ENCODE measurements around the gene MINDY4.
"Not testable (repeated sequence)": the region's sequence is repeated elsewhere in the genome, so short reads cannot be mapped to it uniquely, and the experiment has no call there.

The MINDY4 gene

DNA sequence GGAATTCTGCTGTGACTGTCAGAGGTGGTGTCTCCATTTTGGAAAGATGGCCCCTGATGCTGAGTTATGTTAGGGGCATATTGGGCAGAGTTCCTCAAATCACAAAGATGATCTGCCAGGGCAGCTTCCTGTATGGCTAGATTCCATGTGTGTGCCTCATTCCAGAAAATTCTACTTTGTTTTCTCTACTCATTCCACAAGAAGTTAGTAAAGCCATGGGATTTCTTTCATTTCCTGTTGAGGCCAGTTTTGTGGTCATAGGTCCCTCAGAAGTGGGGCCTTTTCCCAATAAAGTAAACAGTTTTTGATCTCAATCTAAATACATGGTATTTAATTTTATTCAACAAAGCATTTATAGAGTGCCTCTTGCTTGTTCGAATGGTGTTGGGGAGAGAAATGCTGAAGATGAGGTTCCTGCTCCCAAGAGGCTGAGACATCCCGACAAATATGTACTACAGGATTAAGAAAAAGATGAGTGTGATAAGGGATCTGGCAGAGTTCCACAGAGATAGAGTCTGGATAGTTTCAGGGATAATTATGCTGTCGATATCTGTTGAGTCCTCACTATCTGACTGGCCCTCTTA is 33.0 kb downstream of the MINDY4 start:
- no peak for DNase-seq (ENCODE audit: low read depth, low spot score)

DNA sequence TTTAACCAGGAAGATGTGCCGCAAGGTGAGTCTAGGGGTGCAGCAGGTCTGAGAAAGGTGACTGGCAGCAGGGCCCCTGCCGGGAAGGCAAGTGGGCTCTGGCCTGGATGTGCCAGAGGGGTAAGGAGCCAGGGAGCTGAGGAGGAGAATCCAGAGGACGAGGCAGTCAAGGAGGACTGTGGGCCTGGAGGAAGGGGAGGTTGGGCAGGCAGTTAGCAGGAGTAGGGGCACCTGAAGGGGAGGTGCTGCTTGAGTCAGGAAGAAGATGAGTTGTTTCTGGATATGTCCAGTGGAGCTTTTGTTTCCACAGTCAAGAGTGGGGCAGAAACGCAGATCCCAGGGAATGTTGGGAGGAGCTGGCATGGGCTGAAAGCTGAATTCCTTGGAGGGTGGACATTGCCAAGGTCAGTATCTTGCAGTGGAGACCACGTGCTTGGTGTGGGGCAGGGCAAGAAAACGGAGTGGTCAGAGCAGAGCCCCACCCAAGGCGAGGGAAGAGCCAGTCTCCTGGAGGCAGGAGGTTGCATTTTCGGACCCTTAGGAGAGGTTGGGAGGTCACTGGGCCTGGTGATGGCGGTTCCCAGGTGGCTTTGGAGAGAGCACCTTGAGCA is 34.0 kb downstream of the MINDY4 start:
- no peak for DNase-seq (ENCODE audit: low read depth, low spot score)

DNA sequence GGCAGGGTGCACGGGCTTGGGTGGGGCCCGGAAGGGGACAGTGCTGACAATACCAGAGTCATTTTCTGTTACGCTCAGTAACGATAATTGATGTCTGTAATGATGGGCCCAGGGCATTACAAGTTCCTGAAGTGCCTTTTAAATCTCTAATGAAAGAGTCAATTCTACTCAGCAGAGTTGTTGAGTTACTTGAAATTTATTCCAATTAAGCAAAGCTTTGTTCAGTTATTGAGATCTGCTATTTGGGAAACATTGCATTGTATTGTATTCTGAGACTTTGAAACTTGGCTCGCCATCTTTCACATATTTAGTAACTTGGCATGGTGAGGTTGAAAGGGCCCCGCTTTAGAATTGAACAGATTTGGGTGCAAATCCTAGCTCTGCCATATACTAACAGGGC is 34.7 kb downstream of the MINDY4 start:
- DNase-seq (ENCODE audit: low read depth, low spot score): no peak

DNA sequence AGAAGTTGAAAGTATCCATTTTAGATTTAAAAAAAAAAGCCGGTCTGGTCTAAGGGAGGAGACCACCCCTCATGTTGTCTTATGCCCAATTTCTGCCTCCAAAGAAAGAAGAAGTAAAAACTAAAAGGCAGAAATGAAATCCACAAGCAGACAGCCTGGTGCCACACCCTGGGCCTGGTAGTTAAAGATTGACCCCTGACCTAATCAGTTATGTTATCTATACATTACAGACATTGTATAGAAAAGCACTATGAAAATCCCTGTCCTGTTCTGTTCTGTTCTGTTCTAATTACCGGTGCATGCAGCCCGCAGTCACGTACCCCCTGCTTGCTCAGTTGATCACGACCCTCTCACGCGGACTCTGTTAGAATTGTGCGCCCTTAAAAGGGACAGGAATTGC is 36.3 kb downstream of the MINDY4 start:
- DNase-seq (ENCODE audit: low read depth, low spot score): not testable (repeated sequence)

DNA sequence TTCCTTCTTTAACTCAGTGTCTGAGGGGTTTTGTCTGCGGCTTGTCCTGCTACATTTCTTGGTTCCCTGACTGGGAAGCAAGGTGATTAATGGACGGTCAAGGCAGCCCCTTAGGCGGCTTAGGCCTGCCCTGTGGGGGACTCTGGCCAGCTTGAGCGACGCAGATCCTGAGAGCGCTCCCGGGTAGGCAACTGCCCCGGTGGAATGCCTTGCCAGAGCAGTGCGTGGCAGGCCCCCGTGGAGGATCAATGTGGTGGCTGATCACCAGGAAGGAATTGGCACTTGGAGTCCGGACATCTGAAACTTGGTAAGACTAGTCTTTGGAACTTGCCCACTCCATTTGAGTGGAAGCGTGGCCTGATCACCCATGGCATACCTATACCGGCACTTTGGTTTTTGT is 36.7 kb downstream of the MINDY4 start:
- not testable (repeated sequence) for DNase-seq (ENCODE audit: low read depth, low spot score)

DNA sequence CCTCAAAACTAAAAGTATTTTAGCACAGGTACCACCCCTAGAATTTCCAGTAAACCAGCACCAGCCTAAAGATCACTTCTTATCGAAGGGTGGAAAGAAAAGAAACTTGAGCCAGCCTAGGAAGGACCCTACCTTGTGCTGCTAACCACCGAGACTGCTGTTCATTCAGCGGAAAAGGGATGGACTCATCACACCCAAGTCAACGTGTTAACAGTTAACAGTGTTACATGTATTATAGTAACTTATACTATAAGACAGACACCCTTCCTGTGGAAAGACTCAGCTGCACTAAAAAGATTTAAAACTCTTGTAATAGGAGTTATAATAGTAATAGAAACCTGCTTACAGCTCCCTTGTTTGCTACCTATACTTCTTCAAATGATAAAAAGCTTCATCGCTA is 39.8 kb downstream of the MINDY4 start:
- no peak for DNase-seq (ENCODE audit: low read depth, low spot score)

DNA sequence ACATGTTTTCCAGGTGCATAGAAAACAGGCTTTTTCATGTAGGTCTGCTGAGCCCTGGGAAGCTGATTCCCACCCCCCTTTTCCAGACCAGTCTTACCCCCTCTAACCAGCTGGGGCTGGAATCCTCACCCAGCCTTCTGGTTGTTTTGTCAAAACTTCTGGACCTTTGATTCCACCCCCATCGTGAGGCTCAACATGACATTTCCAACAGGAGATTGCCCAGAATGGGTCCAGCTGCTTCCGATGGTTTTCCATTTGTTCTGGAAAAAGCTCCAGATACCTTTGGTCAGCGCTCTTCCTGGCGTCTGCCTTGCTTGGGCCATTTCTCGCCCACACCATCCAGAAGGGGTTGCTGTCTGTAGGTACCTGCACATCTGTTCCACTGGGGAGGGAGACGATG is 41.5 kb downstream of the MINDY4 start:
- DNase-seq (ENCODE audit: low read depth, low spot score): no peak

DNA sequence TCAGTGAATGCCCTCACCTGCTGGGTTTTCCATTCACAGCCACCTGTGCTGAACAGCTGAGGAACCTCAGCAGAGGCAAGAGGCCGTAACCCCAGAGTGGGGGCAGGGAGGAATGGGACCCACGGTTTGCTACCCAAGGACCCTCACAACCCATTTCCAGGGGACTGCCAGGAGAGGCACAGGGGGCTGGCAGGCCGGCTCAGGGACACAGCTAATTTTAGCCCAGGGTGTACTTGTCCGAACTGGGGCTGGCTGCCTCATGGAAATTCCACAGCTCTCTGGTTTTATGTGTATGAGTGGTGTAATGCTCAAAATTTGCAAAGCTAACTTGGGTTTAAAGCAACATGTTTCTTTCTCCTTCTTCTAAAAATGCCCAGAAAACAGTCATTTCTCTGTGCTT is 42.2 kb downstream of the MINDY4 start:
- no peak for DNase-seq (ENCODE audit: low read depth, low spot score)

DNA sequence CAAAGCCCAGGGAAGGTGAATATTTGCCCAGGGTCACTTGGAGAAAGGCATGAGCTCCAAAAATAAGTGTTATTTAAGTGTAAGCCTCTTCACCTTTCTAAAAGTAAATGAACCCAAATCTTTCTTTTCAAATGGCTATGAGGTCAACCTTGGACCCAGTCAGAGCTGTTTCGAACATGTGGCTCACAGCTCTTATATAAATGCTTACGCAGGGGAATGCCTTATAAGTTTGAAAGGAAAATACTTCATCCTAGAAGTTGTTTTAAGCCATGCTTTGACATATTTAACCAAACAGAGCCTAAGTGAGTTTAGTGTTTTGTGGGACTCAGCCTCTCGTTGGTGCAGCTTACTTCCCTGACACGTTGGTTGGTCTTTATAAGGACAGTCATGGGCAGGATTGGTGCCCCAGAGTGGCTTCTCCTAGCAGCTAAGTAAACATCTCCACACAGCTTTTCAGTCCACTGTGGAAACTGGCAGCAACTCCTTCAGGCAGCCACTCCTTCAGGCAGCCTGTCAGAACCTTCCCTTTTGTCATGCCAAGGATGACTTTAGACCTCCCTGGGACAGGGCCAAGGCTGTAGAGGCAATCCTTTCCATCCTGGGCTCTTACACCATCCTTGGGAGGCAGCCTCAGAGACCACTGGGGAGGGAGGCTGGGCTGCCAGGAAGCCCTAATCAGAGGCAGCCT is 43.6 kb downstream of the MINDY4 start:
- DNase-seq (ENCODE audit: low read depth, low spot score): no peak

DNA sequence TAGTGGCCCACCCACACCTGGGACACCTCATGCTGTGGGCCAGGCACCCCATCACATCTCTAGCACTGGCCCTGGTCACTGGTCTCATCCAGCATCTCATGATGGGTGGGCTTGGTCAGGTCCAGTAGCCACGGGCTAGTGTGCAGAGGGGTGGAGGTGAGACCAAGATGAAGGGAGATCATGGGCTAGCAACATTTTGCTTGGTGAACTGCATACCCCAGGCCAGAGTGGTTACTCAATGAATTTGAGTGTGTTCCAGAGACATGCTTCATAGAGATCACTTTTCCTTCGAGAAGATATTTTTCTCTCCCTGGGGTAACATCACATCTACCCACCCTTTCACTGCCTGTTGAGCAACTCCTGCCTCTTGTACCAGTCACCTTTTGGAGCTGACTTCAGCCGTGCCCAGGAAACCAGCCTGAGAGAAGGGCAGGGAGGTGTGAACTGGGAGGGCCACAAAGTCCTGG is 44.2 kb downstream of the MINDY4 start:
- DNase-seq (ENCODE audit: low read depth, low spot score): no peak

DNA sequence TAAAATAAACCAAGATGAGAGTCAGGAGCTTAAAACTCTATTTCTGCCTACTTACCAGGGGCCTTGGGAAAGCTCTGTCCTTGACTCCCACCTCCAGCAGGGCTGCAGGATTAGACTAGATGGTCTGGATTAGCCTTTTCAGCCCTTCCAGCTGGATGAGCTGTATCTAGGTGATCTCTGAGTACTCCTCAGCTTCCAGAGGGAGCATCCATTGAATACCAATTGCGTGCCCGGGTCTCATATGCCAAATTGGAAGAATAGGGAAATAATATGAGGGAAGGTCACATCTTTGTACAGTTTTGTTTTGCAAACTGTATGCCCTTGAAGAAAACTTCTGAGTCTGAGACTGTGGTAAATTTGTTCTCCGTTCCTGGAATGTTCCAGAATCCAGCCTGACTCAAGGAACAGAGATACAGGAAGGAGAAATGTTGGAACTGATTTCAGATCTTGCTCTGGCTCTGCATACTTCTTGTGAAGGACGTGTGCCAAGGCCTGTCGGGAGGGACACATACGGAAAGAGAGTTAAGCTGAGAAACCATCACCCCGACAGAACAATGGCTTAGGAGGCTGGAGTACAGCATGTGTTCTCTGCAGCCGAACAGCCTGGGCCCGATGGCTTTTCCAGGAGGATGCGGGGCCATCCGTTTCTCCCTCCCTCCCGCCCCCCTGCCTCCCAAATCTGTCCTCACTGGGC is 44.9 kb downstream of the MINDY4 start:
- DNase-seq (ENCODE audit: low read depth, low spot score): no peak

DNA sequence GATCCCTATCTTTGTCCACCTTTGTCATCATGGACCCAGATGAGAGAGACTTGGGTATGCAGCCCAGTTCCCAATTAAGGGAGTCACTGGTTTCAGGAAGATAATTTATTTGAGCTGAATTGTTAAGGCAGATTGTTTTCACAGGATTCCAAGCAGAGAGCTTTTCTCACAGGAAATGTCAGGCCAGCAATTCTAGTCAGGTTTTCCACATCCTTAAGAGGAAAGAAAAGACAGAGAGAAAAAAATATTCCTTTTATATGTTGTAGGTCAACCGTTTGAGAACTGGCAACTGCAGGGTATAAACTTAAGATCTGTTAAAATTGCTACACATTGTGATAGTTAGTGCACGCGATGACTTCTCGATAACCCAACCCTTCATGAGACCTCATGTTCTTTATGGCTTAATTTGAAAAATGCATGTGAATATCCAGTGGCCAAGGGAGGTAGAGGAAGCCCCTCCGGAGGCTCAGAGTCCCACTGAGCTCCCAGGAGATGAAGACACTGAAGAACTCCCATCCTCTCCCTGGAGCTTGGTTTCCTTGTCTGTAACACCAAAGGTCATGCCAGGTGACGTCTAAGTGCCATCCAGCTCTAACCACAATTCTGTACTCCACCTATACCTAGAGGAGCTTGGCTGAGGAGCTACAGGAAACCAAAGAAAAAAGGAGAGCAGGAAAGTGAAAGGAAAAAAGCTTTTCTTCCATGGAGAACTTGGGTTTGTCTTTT is 45.6 kb downstream of the MINDY4 start:
- DNase-seq (ENCODE audit: low read depth, low spot score): no peak

DNA sequence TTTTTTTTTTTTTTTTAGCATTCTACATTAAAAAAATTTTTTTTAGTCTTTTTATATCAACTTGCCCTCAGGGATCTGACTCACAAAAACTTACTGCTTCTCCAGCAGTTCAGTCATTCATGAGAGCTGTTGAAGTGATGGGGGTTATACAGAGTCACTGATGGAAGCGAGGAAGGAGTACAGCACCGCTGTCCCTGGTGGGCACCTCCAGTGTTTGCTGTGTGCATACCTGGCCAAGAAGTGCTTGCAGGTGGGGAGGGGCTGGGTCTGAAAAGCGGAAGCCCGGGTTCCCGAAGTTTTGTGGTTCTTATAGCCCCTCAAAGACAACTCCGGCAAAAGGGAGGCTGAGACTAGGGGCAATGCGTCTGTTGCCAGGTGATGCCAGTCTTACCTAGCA is 46.2 kb downstream of the MINDY4 start:
- no peak for DNase-seq (ENCODE audit: low read depth, low spot score)

DNA sequence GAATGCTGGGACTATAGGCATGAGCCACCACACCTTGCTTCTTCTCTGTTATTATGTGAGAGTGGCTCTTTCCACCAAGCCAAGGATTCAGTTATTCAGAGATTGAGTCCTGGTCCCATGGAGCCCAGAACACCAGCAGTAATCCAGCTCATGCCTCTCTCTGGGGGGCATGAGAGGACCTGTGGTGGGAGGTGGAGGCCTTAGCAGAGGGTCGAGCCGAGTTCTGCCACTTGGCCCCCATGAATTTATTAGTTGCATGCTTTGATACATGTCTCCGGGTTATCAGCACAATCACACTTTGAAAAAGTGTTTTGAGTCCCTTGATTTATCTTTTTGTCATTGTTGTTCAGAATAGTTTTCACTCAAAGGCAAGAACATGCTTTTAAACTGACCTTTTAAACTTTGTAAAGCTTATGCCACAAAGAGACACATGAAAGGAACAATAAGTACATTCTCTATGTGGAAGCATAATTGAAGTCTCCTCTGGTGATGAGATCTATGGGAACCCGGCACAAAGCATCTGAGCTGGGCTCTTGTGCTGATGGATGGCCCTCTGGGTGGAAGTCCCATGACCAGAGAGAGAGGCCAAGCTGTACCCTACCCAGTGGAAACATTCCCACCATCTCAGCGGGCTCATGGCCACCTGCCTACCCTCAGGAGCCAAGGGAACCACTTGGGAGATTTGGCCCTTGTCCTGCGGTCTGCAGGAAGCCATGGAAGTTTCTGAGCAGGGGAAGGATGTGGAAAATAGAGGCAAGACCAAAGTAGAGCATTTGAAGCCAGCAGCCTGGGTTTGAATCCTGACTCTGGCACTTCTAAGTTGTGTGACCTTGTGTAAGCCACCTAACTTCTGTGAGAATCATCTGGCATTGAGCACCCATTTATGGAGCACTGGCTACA is 53.9 kb downstream of the MINDY4 start:
- DNase-seq (ENCODE audit: low read depth, low spot score): no peak

DNA sequence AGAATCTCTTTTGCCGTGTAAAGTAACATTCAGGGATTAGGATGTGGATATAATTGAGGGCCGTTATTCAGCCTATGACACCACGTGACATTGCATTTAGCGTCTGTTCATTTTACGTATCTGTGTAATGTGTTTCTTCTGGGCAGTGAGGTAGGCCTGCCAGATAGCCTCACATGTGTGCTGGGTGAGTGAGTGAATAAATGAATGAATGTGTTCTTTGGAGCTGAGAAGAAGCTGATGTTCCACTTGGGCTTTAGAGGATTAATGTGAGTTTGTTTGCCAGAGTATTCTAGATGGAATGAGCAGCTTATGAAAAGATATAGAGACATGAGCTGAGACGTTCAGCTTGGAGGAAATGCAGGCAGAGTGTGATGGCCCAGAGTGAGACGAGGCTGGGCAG is 55.0 kb downstream of the MINDY4 start:
- no peak for DNase-seq (ENCODE audit: low read depth, low spot score)

DNA sequence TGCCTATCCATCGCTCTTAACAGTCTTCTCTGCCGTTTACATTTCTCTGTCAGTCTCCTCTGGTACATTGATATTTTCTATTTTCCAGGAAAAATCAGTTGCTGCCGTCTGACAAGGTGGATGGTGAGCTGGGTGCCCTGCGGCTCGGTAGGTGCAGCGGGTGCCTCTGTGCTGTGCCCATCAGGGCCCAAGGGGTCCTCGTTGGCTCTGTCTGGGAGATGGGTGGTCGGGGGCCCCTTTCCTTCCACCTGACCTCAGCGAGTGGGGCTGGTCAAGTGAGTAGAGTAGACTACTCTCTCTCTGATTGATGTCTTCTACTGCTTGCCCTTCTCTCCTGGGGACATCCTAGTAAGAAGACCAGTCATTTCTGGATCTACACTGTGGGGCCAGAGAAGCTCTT is 57.4 kb downstream of the MINDY4 start:
- DNase-seq (ENCODE audit: low read depth, low spot score): no peak

DNA sequence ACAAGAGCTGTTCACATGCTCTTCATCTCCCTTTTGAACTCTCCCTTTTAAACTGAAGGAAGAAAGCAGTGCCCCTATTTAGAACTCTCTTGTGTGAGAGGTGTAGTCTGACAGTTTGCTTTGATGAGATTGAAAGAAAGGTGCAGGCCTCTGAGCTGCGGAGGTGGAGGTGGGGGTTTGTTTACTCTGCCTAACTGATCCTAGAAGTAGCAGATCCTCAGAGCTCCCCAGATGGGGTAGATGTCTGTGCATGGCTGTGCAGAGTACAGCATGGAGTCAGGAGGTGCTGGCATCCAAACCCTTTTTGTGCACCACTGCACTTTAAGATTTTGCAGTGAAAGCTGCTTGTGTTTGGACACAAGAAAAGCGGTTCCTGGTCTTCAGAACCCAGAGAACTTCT is 58.3 kb downstream of the MINDY4 start:
- DNase-seq (ENCODE audit: low read depth, low spot score): no peak

DNA sequence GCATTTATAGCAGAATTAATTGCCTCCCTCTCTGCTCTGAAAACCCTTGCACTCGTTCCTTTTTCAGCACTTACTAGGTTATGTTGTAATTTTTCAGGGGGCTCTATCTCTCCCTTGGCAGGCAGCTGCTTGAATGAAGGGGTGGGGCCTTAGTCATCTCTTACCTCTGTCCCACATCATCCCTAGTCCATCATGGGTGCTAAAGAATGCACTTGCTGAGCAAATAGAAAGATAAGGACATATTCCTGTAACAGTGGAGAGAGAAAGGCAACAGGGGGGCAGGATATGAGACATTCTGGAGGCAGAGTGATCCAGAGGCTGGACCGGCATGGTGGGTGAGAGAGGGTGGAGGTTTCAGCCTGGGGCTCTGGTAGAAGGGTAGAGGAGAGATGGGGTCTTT is 60.0 kb downstream of the MINDY4 start:
- no peak for DNase-seq (ENCODE audit: low read depth, low spot score)

DNA sequence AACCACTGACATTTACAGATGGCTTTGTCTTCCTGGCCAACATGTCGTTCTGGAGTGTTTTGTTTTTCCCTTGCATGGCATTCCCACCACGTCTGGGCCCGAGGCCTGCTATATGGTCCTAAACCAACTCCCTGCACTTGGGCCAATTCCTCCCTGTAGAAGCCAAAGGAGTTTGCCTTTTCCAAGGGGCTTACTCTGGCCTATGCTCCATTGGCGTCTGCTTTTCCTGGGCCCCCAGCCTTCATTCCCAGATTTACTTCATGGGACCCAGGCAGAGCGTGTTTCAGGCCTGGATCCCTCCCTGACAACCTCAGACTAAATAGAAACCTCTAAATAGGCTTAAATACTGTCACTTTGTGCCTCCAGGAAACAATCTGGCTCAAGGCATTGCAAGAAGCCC is 60.7 kb downstream of the MINDY4 start:
- DNase-seq (ENCODE audit: low read depth, low spot score): no peak

DNA sequence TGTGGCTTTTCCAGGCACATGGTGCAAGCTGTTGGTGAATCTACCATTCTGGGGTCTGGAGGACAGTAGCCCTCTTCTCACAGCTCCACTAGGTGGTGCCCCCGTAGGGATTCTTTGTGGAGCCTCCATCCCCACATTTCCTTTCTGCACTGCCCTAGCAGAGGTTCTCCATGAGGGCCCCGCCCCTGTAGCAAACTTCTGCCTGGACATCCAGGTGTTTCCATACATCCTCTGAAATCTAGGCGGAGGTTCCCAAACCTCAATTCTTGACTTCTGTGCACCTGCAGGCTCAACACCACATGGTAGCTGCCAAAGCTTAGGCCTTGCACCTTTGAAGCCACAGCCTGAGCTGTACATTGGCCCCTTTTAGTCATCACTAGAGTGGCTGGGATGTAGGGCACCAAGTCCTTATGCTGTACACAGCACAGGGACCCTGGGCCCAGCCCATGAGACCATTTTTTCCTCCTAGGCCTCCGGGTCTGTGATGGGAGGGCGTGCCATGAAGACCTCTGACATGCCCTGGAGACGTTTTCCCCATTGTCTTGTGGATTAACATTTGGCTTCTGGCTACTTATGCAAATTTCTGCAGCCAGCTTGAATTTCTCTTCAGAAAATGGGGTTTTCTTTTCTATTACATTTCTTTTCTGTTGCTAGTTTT is 62.9 kb downstream of the MINDY4 start:
- not testable (repeated sequence) for DNase-seq (ENCODE audit: low read depth, low spot score)
